GM18505 (cell line): ENCODE measurements around the gene ZBTB3.

Source experiments
- ATAC-seq: cut with Tn5 transposase; IDR thresholded peaks from one replicate; pipeline ENCODE4 v1.9.1; 2021; ENCODE audit not compliant: unreplicated experiment
- POLR2A ChIP-seq: IDR thresholded peaks from 4 replicates; pipeline ENCODE4 v1.6.1; 2011; ENCODE audit warnings: borderline replicate concordance; ENCODE audit not compliant: insufficient read depth, insufficient read length; ENCODE audit errors: extremely low read depth

ZBTB3 gene

GRCh38 chr11:62753736-62754603 is at the start of gene ZBTB3:
Gene ZBTB3 (minus strand): TSS chr11:62754160. CDS start chr11:62753664, 496 bp downstream.
- peak; percentile 95 for TF ChIP-seq POLR2A
- ATAC-seq = peak; percentile 94

GRCh38 chr11:62801071-62801470 is 47.1 kb upstream of the ZBTB3 start:
- TF ChIP-seq POLR2A = no peak
- ATAC-seq = no peak

- TF ChIP-seq POLR2A = no peak
- no peak for ATAC-seq
Measured at GRCh38 chr11:62799486-62799885, 45.5 kb upstream of the ZBTB3 start.

GRCh38 chr11:62796281-62796680 is 42.3 kb upstream of the ZBTB3 start:
- ATAC-seq = no peak
- no peak for TF ChIP-seq POLR2A

GRCh38 chr11:62794201-62794775 is 40.3 kb upstream of the ZBTB3 start:
- TF ChIP-seq POLR2A = no peak

GRCh38 chr11:62792202-62792575 is 38.2 kb upstream of the ZBTB3 start:
- peak; percentile 6 for ATAC-seq
- no peak for TF ChIP-seq POLR2A

More at GRCh38 chr11:62794201-62794775, 40.3 kb upstream of the ZBTB3 start:
- no peak for ATAC-seq

GRCh38 chr11:62791501-62792201 is 37.7 kb upstream of the ZBTB3 start, which contains the start of gene TMEM223:
Gene TMEM223 (minus strand): TSS chr11:62792006. CDS start chr11:62791994, 12 bp downstream.
- peak; percentile 93 for TF ChIP-seq POLR2A
- ATAC-seq = peak; percentile 62

- no peak for TF ChIP-seq POLR2A
- ATAC-seq = no peak
Measured at GRCh38 chr11:62789576-62789975, 35.6 kb upstream of the ZBTB3 start.

- ATAC-seq = no peak
Measured at GRCh38 chr11:62788991-62789390, 35.0 kb upstream of the ZBTB3 start.

GRCh38 chr11:62787005-62787759 is 33.2 kb upstream of the ZBTB3 start, which contains the start of gene TMEM179B:
Gene TMEM179B (plus strand): TSS chr11:62787402. CDS start chr11:62787432, 30 bp downstream.
- ATAC-seq = peak; percentile 56
- TF ChIP-seq POLR2A = peak; percentile 98

More at GRCh38 chr11:62788991-62789390, 35.0 kb upstream of the ZBTB3 start:
- no peak for TF ChIP-seq POLR2A

- ATAC-seq = peak; percentile 65
- no peak for TF ChIP-seq POLR2A
Measured at GRCh38 chr11:62786318-62787004, 32.5 kb upstream of the ZBTB3 start.

- ATAC-seq = no peak
- no peak for TF ChIP-seq POLR2A
Measured at GRCh38 chr11:62782753-62783152, 28.8 kb upstream of the ZBTB3 start.
